NCI-H2029 (cell line): ENCODE measurements around the gene NOS1AP.

Source experiments
- DNase-seq: peaks from one replicate; lab custom pipeline; 2025; lab: John Stamatoyannopoulos, UW

The NOS1AP gene

GRCh38 chr1:162367772-162368171 is 298.3 kb downstream of the NOS1AP start:
- no peak for DNase-seq

GRCh38 chr1:162368451-162368850 is 299.0 kb downstream of the NOS1AP start:
- no peak for DNase-seq

- no peak for DNase-seq
These were observed 300.1 kb downstream of the NOS1AP start for GRCh38 chr1:162369571-162369970.

- no peak for DNase-seq
These were observed 300.7 kb downstream of the NOS1AP start for GRCh38 chr1:162370161-162370560.

GRCh38 chr1:162370721-162371120 is 301.2 kb downstream of the NOS1AP start:
- DNase-seq, result no peak

- no peak for DNase-seq
These were observed 302.1 kb downstream of the NOS1AP start for GRCh38 chr1:162371611-162372010.

- no peak for DNase-seq
These were observed 302.9 kb downstream of the NOS1AP start for GRCh38 chr1:162372159-162373071.

- no peak for DNase-seq
These were observed 303.6 kb downstream of the NOS1AP start for GRCh38 chr1:162373072-162373427.

- DNase-seq, result no peak
These were observed 304.2 kb downstream of the NOS1AP start for GRCh38 chr1:162373541-162374260.

GRCh38 chr1:162374406-162374805 is 304.9 kb downstream of the NOS1AP start:
- no peak for DNase-seq

- DNase-seq, result no peak
These were observed 306.0 kb downstream of the NOS1AP start for GRCh38 chr1:162375463-162375862.

- no peak for DNase-seq
These were observed 307.2 kb downstream of the NOS1AP start, which contains the start of gene SPATA46 for GRCh38 chr1:162376691-162377090. Gene SPATA46 (minus strand): TSS chr1:162376854. CDS start chr1:162376790, 64 bp downstream.

GRCh38 chr1:162380061-162380846 is 310.8 kb downstream of the NOS1AP start:
- no peak for DNase-seq

GRCh38 chr1:162381383-162381782 is 311.9 kb downstream of the NOS1AP start, which contains the start of gene C1orf226:
Gene C1orf226 (plus strand): TSS chr1:162381728. CDS start chr1:162381902, 174 bp downstream.
- DNase-seq, result no peak

GRCh38 chr1:162381941-162382750 is 312.7 kb downstream of the NOS1AP start:
- DNase-seq, result no peak

GRCh38 chr1:162383091-162383490 is 313.6 kb downstream of the NOS1AP start:
- DNase-seq, result no peak

GRCh38 chr1:162383516-162383915 is 314.0 kb downstream of the NOS1AP start:
- DNase-seq, result no peak

- no peak for DNase-seq
These were observed 314.6 kb downstream of the NOS1AP start for GRCh38 chr1:162384116-162384515.

GRCh38 chr1:162384601-162385279 is 315.2 kb downstream of the NOS1AP start:
- no peak for DNase-seq

- DNase-seq, result no peak
These were observed 315.8 kb downstream of the NOS1AP start for GRCh38 chr1:162385280-162385623.

GRCh38 chr1:162385702-162386101 is 316.2 kb downstream of the NOS1AP start:
- no peak for DNase-seq
